Measurements from ENCODE around the gene AS3MT.

DNA sequence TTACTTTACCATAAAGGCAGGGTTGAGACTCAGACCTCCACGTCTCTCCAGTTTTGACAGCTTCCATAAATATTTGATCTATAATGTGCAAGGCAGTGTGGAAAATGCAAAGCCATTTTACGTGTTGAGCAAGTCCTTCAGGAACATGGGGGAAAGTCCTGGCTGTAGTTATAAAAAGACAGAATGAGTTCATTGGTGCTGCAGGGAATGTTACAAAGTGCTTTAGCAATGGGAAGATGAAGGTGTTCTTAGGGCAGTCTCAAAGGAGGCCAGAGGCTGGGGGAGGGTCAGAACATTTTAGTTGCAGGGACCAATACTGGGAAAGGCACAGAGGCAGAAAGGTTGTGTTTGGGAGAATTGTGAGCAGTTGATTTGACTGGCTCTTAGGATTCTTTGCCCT lies 76.7 kb downstream of the AS3MT start:
- TF ChIP-seq, protein P1, sequence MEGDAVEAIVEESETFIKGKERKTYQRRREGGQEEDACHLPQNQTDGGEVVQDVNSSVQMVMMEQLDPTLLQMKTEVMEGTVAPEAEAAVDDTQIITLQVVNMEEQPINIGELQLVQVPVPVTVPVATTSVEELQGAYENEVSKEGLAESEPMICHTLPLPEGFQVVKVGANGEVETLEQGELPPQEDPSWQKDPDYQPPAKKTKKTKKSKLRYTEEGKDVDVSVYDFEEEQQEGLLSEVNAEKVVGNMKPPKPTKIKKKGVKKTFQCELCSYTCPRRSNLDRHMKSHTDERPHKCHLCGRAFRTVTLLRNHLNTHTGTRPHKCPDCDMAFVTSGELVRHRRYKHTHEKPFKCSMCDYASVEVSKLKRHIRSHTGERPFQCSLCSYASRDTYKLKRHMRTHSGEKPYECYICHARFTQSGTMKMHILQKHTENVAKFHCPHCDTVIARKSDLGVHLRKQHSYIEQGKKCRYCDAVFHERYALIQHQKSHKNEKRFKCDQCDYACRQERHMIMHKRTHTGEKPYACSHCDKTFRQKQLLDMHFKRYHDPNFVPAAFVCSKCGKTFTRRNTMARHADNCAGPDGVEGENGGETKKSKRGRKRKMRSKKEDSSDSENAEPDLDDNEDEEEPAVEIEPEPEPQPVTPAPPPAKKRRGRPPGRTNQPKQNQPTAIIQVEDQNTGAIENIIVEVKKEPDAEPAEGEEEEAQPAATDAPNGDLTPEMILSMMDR (conservative IDR thresholded peaks at IDR 0.05; ENCODE audit: low read depth, low read length): no peak
- TF ChIP-seq EZH2 (IDR thresholded peaks at IDR 0.05; ENCODE audit: borderline replicate concordance, low read depth, low read length, poor library complexity, severe bottlenecking): no peak

All from A673 (cell line).